ENCODE results near the gene SH3BGR. TPM values are rescaled to one million over a fixed set of nuclear protein-coding genes. Genes with fewer than 3 reads are reported as not detected.

The SH3BGR gene
- total RNA-seq, 1 donor from 2014 or later, result 2.2 TPM

DNA sequence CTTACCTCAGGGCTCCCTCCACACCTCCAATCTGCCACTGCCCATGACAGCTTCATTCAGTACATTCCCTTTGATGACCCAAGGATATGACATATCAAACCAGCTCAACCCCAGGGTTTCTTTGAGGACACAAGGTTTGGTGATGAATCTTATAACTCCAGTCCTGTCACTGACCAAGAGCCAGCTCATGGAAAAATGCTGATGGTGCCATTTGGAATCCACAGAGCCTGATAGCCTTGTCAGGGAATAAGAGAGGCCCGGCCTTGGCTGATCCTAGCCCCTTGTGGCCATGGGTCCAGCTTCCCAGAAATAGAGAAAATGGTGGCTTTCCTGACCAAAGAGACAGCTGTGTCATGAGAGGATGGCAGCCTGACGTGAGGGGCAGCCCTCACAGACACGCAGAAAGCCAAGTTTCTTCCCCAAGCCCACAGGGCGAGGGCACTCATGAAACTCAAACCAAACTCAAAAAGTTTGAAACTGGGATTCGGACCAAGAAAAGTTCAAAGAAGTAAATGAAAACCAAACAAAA, 75.4 kb downstream of the SH3BGR start:
- Mint-ChIP-seq H3K4me1 (ENCODE audit: low read depth) (peaks cover 6% of the 10 kb centered on the region), H3K27ac (no peak overlapping the region), H3K36me3 (ENCODE audit: insufficient read depth) (no peaks in the 10 kb centered on the region), H3K27me3 (peaks cover 4% of the 10 kb centered on the region), H3K4me3 (ENCODE audit: low read depth) (no peak overlapping the region), H3K9me3 (ENCODE audit: low read depth) (no peaks in the 10 kb centered on the region)
- TF ChIP-seq, protein P1, sequence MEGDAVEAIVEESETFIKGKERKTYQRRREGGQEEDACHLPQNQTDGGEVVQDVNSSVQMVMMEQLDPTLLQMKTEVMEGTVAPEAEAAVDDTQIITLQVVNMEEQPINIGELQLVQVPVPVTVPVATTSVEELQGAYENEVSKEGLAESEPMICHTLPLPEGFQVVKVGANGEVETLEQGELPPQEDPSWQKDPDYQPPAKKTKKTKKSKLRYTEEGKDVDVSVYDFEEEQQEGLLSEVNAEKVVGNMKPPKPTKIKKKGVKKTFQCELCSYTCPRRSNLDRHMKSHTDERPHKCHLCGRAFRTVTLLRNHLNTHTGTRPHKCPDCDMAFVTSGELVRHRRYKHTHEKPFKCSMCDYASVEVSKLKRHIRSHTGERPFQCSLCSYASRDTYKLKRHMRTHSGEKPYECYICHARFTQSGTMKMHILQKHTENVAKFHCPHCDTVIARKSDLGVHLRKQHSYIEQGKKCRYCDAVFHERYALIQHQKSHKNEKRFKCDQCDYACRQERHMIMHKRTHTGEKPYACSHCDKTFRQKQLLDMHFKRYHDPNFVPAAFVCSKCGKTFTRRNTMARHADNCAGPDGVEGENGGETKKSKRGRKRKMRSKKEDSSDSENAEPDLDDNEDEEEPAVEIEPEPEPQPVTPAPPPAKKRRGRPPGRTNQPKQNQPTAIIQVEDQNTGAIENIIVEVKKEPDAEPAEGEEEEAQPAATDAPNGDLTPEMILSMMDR (IDR thresholded peaks at IDR 0.05; ENCODE audit: unreplicated experiment), result no peak
- DNase-seq (ENCODE audit: low spot score, unreplicated experiment), result no peak

DNA sequence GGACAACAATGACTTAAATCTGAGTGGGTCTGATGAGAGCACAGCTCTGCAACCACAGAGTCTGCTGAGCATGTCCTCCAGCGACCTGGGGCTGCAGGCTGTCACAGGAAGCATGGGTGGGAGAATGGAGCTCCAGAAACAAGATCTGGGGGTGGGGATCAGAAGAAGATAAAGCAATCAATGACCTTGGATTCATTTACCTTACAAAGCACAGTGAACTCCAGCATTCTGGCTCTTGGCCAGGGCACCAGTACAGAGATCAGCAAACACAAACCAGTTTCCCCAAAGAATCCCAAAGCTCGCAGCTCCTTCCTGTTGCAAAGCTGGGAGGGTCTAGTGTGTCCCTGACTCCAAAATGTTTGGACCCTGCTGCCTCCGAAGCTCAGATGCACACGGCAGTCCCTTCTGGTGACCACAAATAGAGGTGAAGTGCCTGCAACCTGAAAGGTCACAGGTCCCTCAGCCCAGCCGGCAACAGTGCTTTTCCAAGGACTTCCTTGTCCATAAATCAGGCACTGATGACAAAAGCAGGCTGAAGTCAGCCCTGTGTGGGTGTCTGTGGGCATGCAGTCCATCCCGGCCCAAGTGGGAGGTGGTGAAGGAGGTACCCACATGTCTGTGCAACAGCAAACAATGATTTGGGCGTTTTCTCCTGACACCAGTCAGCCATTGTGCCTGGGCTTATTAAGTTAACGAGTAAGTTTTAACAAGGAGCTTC, 76.1 kb downstream of the SH3BGR start:
- no peak for DNase-seq (ENCODE audit: low spot score, unreplicated experiment)
- no peak overlapping the region for H3K27ac Mint-ChIP-seq
- peaks cover 6% of the 10 kb centered on the region for H3K4me1 Mint-ChIP-seq (ENCODE audit: low read depth)
- no peaks in the 10 kb centered on the region for H3K36me3 Mint-ChIP-seq (ENCODE audit: insufficient read depth)
- peaks cover 4% of the 10 kb centered on the region for H3K27me3 Mint-ChIP-seq
- TF ChIP-seq, protein P1 (IDR thresholded peaks at IDR 0.05; ENCODE audit: unreplicated experiment), result no peak
- H3K4me3 Mint-ChIP-seq (ENCODE audit: low read depth), result no peak overlapping the region
- H3K9me3 Mint-ChIP-seq (ENCODE audit: low read depth), result no peaks in the 10 kb centered on the region

DNA sequence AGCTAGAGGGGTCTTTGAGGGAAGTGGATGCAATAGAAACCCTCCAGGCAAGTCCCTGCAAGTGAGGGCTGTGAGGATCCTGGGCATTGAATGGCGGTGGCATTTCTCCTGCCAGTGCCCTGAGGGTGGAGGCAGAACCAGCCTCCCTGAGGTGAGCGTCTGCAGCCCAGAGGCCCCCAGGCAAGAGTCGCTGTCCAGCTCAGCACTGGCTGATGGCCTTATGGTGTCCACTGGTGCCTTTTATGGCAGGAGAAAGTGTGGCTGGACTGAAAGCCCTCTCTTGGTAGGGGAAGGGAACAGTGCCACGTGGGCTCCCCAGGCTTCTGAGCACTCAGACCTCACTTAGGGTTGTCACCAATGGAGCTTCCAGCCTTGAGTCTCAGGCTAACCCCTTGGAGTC, 77.3 kb downstream of the SH3BGR start:
- no peaks in the 10 kb centered on the region for H3K9me3 Mint-ChIP-seq (ENCODE audit: low read depth)
- H3K27me3 Mint-ChIP-seq, result peaks cover 4% of the 10 kb centered on the region
- no peak overlapping the region for H3K4me3 Mint-ChIP-seq (ENCODE audit: low read depth)
- no peaks in the 10 kb centered on the region for H3K36me3 Mint-ChIP-seq (ENCODE audit: insufficient read depth)
- no peak for DNase-seq (ENCODE audit: low spot score, unreplicated experiment)
- TF ChIP-seq, protein P1 (IDR thresholded peaks at IDR 0.05; ENCODE audit: unreplicated experiment), result no peak
- peaks cover 6% of the 10 kb centered on the region for H3K4me1 Mint-ChIP-seq (ENCODE audit: low read depth)
- H3K27ac Mint-ChIP-seq, result no peak overlapping the region

DNA sequence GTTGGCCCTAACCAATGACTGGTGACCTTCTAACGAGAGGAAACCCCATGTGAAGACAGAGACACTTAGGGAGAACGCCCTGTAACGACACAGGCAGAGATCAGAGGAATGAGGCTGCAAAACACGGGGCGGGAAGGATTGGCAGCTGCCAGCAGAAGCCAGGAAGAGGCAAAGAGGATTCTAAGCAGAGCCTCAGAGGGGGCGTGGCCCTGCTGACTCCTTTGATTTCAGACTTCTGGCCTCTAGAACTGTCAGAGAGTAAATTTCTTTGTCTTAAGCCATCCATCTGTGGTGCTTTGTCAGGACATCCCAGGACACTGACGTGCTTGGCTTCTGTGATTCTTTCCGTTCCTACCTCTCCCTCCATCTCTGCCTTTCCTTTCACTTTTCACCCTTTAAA, 79.3 kb downstream of the SH3BGR start:
- Mint-ChIP-seq H3K27me3 (peaks cover 4% of the 10 kb centered on the region), H3K27ac (no peak overlapping the region), H3K4me3 (ENCODE audit: low read depth) (no peak overlapping the region), H3K9me3 (ENCODE audit: low read depth) (no peaks in the 10 kb centered on the region), H3K4me1 (ENCODE audit: low read depth) (peaks cover 6% of the 10 kb centered on the region), H3K36me3 (ENCODE audit: insufficient read depth) (no peaks in the 10 kb centered on the region)
- TF ChIP-seq, protein P1 (IDR thresholded peaks at IDR 0.05; ENCODE audit: unreplicated experiment), result no peak
- no peak for DNase-seq (ENCODE audit: low spot score, unreplicated experiment)

DNA sequence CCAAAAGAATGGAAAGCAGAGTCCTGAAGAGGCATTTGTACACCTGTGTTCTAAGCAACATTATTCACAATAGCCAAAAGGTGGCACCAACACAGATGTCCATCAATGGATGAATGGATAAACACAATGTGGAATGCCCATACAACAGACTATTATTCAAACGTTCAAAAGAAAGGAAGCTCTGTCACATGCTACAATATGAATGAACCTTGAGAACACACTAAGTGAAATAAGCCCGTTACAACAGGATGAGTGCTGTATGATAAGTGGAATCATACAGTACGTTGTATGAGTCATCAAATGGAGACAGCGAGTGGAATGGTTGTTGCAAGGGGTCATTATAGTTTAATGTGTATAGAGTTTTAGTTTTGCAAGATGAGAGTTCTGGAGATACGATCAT, 80.1 kb downstream of the SH3BGR start:
- peaks cover 4% of the 10 kb centered on the region for H3K27me3 Mint-ChIP-seq
- TF ChIP-seq, protein P1 (IDR thresholded peaks at IDR 0.05; ENCODE audit: unreplicated experiment), result no peak
- peaks cover 6% of the 10 kb centered on the region for H3K4me1 Mint-ChIP-seq (ENCODE audit: low read depth)
- no peak overlapping the region for H3K27ac Mint-ChIP-seq
- no peaks in the 10 kb centered on the region for H3K36me3 Mint-ChIP-seq (ENCODE audit: insufficient read depth)
- H3K4me3 Mint-ChIP-seq (ENCODE audit: low read depth), result no peak overlapping the region
- no peak for DNase-seq (ENCODE audit: low spot score, unreplicated experiment)
- no peaks in the 10 kb centered on the region for H3K9me3 Mint-ChIP-seq (ENCODE audit: low read depth)

Measured in progenitor cell of endocrine pancreas (in vitro differentiated cells).